ELR (cell line): Measurements from ENCODE around the gene RNF135.
"Not testable (repeated sequence)": the region's sequence is repeated elsewhere in the genome, so short reads cannot be mapped to it uniquely, and the experiment has no call there.

Experiments used
- DNase-seq: peaks from one replicate; pipeline ENCODE4 v3.0.0-alpha.2; 2015; ENCODE audit warnings: low read depth

Gene RNF135

DNA sequence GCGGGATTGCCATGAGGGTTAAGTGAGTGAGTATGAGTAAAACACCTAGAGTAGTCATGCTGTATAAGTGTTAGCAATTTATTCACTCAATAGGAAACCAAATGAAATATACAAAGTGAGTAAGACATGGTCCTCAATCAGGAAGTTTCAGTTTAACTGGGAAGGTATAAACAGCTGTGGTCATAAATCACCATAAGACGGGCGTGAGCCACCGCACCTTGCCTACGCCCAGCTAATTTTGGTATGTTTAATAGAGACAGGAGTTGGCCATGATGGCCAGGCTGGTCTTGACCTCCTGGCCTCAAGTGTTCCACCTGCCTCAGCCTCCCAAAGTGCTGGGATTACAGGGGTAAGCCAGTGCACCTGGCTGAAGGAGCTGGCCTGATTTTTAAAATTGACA is 27.0 kb downstream of the RNF135 start:
- no peak for DNase-seq

DNA sequence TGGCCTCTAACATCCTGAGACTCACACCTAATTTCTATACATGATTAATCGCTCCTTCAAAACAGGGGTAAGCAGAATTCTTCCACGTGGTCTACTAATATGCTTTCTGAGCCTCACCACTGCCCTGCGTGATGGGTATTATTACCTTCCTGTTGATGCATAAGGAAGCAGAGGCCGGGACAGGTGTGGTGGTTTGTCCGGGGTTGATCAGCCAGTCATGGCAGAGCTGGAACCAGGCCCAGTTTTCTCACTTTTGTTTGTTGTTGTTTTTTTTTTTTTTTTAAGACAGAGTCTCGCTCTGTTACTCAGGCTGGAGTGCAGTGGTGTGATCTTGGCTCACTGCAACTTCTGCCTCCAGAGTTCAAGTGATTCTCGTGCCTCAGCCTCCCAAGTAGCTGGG is 31.2 kb downstream of the RNF135 start:
- no peak for DNase-seq

DNA sequence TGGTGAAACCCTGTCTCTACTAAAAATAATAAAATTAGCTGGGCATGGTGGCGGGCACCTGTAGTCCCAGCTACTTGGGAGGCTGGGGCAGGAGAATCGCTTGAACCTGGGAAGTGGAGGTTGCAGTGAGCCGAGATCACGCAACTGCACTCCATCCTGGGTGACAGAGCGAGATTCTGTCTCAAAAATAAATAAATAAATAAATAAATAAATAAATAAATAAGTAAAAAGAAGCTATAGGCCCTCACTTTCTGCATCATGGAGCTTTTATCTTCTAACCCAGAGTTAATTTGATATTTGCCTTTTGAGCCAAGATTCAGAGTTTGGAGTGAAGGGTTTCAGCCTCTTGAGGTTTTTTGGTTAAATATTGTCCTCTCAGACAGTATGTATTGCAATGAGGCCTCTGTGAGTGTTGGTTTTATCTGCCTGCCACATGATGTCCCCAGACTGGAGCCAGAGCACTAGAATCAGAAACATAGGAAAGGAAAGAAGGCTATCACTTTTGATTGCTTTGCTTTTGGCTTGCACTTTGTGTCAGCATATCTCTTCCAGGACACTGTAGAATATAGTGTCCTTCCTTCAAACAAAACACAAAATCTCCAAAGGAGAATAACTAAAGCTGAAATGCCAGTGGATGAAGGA is 32.5 kb downstream of the RNF135 start:
- DNase-seq = no peak

DNA sequence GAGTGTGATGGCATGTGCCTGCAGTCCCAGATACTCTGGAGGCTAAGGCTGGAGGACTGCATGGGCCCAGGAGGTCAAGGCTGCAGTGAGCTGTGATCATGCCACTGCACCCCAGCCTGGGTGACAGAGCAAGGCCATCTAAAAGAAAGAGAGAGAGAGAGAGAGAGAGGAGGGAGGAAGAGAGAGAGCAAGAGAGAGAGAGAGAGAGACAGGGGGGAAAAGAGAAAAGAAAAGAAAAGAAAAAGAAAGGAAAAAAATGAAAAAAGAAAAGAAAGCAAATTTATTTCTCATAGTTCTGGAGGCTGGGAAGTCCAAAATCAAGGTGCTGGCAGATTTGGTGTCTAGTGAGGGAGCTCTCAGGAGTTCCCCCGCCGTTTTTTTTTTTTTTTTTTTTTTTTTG is 33.3 kb downstream of the RNF135 start:
- DNase-seq = no peak

DNA sequence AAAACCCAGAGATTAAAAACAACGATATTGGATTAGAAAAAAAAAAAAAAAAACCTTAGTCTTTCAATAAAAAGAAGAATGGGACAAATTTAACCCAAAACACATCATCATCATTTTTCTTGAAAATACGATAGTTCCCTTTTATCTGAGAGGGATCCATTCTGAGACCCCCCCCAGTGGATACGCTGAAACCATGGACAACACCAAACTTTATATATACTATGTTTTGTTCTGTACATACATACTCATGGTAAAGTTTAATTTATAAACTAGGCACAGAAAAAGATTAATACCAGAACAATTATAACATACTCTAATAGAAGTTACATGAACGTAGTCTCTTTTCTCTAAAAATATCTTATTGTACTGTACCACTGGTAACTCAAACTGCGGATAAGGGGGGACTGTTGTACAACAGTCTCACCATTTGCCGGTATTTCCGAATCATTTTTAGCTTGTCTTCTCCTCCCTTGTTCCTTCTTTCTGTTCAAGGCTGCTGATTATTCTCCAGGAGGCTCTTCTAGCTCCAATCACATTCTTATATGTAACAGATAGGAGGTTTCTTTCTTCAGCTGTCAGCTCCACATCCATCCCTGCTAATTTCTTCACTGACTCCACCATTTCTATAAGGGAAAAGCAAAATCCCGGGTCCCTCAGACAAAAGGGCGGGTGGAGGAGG is 37.0 kb downstream of the RNF135 start:
- DNase-seq = no peak

DNA sequence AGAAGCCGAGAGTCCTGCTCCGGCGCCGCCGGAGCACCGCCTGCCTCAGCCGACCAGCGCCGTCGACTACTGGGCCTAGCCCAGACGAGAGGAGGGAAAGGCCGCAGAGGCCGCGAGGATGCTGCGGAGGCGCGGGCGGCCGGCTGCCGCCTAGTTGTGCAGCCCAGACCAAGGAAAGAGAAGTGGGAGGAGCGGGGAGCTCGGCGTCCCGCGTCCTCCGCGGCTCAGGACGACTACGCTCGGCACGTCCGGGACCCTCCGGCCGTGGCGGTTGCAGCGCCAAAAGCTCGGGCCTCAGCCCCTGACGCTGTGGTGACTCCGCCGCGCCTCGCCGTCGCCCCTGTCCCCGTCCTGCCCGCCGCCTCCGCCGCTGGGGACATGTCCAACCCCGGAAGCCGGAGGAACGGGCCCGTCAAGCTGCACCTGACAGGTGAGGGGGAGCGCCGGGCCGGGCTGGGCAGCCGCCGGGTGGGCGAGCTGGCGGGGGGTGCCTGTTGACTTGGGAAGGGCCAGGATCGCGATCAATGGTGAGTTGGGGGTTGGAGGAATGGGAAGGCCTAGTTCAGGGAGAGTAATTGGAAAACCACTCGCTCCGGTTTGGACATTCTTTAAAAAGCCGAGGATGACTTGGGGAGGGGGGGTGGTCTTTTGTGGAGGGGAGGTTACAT is 37.7 kb downstream of the RNF135 start:
- peak; percentile 79 for DNase-seq

DNA sequence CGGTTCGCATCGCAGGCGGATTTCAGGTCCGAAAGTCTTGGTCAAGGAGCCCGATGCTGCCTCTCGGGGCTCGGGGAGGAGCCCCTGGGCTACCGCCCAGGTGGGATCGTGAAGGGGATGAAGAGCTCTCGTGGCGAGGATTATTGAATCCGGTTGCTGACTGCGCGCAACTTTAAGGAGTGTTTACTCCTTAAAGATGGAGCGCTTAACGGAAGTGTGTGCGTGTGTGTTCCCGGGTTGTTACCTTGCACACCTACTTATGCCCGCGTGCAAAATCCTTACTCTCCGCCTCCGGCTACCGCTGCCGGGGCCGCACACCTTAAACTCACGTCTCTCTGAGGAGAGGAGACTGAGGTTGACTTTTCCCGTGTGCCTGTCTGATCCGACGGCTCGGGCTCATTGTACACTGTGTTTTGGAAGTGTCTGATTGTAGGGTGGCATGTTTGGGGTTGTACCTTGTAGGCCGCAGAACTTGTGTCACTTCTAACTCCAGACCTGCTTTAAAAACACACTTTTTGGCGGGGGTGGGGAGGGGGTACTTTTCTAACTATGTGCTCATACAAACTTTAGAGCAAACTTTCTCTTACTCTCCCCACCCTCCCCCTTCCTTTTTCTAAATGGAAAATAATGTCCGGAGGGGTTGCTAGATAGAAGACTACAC is 38.3 kb downstream of the RNF135 start:
- DNase-seq = peak; percentile 22

DNA sequence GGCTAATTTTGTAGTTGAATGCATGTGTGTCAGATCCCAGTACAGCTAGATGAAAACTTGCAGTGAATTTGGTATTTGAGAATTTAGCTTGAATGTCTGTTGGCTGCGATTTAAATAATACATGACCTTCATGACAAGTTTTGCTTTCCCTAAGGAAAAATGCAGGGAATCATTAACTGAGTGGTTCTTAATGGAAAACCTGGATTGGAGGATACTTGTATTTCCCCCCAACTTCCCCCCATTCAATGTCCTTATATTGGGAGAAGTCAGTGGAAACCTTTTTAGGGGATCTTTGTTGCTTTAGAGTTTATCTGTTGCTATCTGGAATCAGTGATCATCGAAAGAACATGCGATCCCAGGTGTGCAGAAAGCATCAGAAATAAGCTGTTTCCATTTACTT is 39.2 kb downstream of the RNF135 start:
- peak; percentile 14 for DNase-seq

DNA sequence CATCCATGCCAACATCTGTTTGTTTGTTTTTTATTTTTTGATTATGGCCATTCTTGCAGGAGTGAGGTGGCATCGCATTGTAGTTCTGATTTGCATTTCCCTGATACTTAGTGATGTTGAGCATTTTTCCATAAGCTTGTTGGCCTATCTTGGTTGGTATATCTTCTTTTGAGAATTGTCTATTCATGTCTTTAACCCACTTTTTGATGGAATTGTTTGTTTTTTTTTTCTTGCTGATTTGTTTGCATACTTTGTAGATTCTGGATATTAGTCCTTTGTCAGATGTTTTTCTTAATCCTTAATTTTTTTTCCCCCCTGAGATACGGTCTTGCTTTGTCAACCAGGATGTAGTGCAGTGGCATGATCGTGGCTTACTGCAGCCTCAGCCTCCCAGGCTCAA is 43.0 kb downstream of the RNF135 start:
- no peak for DNase-seq

DNA sequence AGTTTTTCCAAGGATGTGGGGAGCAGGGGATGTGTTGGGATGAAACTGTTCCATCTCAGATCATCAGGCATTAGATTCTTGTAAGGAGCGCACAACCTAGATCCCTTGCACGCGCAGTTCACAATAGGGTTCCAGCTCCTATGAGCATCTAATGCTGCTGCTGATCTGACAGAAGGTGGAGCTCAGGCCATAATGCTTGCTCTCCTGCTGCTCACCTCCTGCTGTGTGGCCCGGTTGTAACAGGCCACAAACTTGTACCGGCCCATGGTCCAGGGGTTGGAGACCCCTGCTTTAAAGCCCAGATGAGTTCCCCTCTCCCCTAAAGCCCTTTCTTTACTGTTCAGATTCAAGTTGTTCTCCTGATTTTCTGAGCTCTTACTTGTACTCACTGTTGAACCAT is 44.8 kb downstream of the RNF135 start:
- no peak for DNase-seq

DNA sequence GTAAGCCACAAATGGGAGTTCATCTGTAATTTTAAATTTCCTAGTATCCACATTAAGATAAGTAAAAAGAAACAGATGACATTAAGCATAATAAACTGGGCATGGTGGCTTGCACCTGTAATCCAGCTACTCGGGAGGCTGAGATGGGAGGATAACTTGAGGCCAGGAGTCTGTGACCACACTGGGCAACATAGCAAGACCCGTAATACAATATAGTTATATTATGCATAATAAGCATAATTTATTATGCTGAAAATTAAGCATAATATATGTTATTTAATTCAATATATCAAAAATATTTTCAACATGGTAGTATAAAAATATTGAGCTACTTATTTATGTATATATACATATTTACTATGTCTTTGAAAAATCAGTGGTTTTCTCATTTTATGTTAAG is 48.2 kb downstream of the RNF135 start:
- no peak for DNase-seq

DNA sequence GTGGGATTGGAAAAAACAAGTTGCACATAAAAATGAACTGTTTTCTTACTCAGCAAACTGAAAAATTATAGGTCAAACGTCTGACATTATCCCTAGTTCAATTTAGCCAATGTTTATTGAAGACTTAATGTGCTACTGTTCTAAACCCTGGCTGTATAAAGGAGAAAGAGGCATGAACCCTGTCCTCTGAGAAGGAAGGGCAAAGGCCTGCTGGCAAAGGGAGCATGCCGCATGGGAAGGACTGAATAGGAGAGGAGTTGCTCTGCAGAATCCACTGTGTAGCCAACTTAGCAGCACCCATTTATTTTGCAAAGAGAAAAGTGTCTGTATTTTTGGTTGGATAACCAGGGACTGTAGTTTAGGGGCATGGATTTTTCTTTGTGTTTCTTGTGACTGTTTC is 52.3 kb downstream of the RNF135 start:
- DNase-seq = not testable (repeated sequence)

DNA sequence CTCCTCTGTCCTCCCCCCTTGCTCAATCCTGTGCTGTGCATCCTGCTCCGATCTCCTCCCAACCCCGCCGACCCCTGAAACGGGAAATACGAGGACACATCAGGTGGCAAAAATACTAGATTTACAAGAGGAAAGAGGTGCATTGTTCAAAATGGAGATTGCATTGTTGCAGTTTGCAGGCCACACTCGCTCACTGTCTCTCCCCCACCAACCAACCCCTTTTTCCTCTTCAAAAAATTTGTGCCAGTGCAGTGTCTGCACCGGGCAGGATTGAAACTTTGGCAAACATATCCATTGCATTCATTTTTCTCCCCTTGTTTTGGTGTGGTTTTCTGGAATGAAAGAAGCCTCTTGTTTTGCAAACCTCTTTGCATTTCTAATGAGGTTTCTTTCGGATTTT is 61.0 kb downstream of the RNF135 start:
- no peak for DNase-seq

DNA sequence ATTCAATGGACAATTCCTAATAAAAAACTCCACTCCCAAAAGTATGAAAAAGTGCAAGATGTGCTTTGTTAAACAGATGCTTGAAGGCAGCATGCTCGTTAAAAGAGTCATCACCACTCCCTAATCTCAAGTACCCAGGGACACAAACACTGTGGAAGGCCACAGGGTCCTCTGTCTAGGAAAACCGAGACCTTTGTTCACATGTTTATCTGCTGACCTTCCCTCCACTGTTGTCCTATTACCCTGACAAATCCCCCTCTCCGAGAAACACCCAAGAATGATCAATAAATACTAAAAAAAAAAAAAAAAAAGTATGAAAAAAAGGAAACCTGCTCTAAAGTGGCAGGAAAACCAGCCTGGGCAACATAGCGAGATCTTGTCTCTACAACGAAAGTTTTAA is 64.8 kb downstream of the RNF135 start:
- DNase-seq = not testable (repeated sequence)

DNA sequence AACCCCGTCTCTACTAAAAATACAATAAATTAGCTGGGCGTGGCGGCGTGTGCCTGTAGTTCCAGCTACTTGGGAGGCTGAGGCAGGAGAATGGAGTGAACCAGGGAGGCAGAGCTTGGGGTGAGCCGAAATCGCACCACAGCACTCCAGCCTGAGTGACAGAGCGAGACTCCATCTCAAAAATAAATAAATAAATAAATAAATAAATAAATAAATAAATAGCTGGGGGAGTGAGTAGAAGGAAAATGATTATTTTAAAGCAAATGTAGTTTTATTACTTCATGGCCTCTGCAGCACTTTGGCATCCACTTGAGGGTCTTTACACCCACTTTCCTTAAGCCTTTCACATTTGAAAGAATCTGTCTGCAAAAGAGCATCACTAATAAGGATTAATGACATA is 70.0 kb downstream of the RNF135 start:
- not testable (repeated sequence) for DNase-seq

DNA sequence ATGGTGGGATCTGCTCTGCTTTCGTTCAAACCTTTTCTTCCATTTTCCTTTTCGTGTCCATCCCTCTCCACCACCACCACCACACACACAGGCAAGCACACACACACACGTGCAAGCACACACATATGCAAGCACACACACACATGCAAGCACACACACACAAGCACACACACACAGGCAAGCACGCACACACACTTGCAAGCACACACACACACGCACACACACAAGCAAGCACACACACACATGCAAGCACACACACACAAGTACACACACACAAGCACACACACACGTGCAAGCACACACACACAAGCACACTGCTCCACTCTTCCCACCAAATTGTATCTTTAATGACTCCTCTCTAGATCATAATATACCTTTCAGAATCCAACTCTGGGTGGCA is 71.5 kb downstream of the RNF135 start:
- DNase-seq = not testable (repeated sequence)

DNA sequence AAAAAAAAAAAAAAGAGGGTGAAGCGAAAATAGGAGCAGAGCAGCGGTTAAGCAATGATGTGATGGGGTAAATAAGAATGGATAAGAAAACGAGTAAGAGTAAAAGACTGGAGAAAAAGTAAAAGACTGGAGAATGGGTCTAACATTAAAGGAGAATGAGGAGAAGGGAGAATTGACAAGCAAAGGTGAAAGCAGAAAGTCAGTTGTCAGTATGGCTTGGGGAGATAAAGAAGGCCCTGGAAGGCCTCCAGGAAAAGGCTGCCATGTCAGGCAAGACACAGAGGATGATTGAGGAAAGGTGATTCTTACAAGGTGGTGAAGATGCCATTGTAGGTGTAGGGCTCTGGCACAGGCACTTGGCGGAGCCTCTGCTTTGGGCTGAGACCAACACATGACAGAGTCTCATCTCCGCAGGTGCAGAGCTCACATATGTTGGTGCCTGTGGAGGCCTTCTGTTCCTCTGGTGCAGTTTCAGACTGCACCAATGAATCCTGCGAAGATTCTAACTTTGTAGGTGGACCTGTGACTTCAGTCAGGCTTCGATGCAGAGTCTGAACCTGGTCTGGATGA is 76.1 kb downstream of the RNF135 start:
- DNase-seq = not testable (repeated sequence)

DNA sequence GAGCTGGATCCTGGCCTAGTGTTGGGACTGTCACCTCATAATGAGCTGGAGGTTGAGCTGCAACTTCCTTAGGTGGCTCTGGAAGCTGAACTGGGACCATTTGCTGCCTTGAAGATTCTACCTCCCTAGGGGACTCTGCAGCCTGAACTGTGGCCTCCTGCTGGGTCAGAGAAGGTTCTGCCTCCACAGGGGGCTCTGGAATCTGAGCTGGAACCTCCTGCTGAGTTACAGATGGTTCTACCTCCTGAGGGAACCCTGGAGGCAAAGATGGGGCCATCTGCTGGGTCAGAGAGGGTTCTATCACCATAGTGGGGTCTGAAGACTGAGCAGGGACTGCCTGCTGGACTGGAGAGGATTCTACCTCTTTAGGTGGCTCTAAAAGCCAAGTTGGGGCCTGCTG is 77.3 kb downstream of the RNF135 start:
- no peak for DNase-seq

DNA sequence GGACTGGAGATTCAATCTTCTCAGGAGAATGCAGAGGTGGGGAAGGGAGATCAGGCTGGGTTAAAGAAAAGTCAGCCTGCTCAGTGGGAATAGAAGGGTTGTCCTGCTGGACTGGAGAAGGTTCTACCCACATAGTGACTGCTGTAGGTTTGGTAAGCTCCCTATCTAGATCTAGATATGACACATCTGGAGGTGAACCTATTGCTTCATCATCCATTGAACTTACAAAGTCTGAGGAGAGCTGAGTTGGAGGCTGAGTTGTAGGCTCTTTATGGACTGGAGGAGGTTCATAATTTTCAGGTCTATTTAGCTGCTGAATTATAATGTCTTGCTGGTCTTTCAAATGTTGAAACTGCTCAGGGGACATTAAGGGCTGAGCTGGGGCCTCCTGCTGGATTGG is 77.9 kb downstream of the RNF135 start:
- no peak for DNase-seq
